Fibroblast of the aortic adventitia (primary cell): Measurements from ENCODE around the gene PAPPA. TPM values are rescaled to one million over a fixed set of nuclear protein-coding genes. Genes with fewer than 3 reads are reported as not detected.

ENCODE experiments used
- DNase-seq: peaks from one replicate; pipeline ENCODE4 v3.0.0-alpha.2; 2010; ENCODE audit warnings: low read depth
- H3K4me3 ChIP-seq: 2 replicates; pipeline ENCODE4 v1.5.1; 2011; ENCODE audit warnings: low read depth, mild to moderate bottlenecking, control low read depth, low read length, moderate library complexity
- CTCF ChIP-seq: IDR thresholded peaks from 2 replicates; pipeline ENCODE4 v1.5.1; 2011; ENCODE audit warnings: mild to moderate bottlenecking, low read length, control low read depth, inconsistent platforms; ENCODE audit not compliant: insufficient read depth
- total RNA-seq: library from RNA; depleted of rRNA; stranded (reverse); fragments of >200 nt; gene quantifications from 2 replicates; pipeline ENCODE4 v1.2.3, GENCODE V29; 2012; ENCODE audit warnings: low replicate concordance

The PAPPA gene
- total RNA-seq, 1 donor, result 80.5 TPM

- TF ChIP-seq CTCF, result no peak
- DNase-seq, result peak; percentile 46
- H3K4me3 ChIP-seq, result no peak overlapping the region
Measured at GRCh38 chr9:116286297-116286696, 132.7 kb downstream of the PAPPA start.

GRCh38 chr9:116287721-116288120 is 134.1 kb downstream of the PAPPA start:
- DNase-seq, result peak; percentile 84

GRCh38 chr9:116288658-116289057 is 135.1 kb downstream of the PAPPA start:
- no peak for TF ChIP-seq CTCF
- DNase-seq, result peak; percentile 98

More at GRCh38 chr9:116287721-116288120, 134.1 kb downstream of the PAPPA start:
- H3K4me3 ChIP-seq, result no peak overlapping the region
- no peak for TF ChIP-seq CTCF

GRCh38 chr9:116297346-116297745 is 143.8 kb downstream of the PAPPA start:
- no peak for TF ChIP-seq CTCF
- no peak overlapping the region for H3K4me3 ChIP-seq
- DNase-seq, result no peak

More at GRCh38 chr9:116288658-116289057, 135.1 kb downstream of the PAPPA start:
- no peak overlapping the region for H3K4me3 ChIP-seq

- DNase-seq, result no peak
- H3K4me3 ChIP-seq, result no peak overlapping the region
- no peak for TF ChIP-seq CTCF
Measured at GRCh38 chr9:116298249-116298648, 144.7 kb downstream of the PAPPA start.

GRCh38 chr9:116298878-116299391 is 145.3 kb downstream of the PAPPA start:
- no peak overlapping the region for H3K4me3 ChIP-seq
- TF ChIP-seq CTCF, result no peak
- DNase-seq, result no peak

- no peak for TF ChIP-seq CTCF
- no peak for DNase-seq
- no peak overlapping the region for H3K4me3 ChIP-seq
Measured at GRCh38 chr9:116300360-116300870, 146.8 kb downstream of the PAPPA start.
